Heart left ventricle (tissue), 13 donors: Measurements from ENCODE around the gene AVPR1A.

Source experiments
- CTCF ChIP-seq, 12 donors: fragments of 200-600 bp; sonication (generic) in 4 of 12; IDR thresholded peaks; one replicate each; pipeline versions ENCODE4 v1.5.0 to v1.8.0; 2018 to 2022; ENCODE audit warnings: antibody characterized with exemption in 12 of 12, mild to moderate bottlenecking in 5 of 12
- POLR2A ChIP-seq, 2 donors: fragments of 450-650 bp; IDR thresholded peaks; one replicate each; pipeline ENCODE4 v1.6.1; 2017; ENCODE audit warnings: antibody characterized with exemption in 2 of 2, mild to moderate bottlenecking in 2 of 2, moderate library complexity in 2 of 2
- donor health status: ischemic (EF 13 %, LVEDD 7.1; RV severe dilation, severe dysfunction).
- donor health status: DM: no; HTN: yes; CAD: no.
- donor health status: DM: no; HTN: no; CAD: no.
- donor health status: ischemic (EF 25% LVEDD 6.9; RV normal size, moderate dysfunction).
- donor health status: ischemic (EF 25% LVEDD 5.7; RV mildly dilated, moderate dysfunction).
- donor health status: ischemic (EF 35%, LVEDD 5.7; RV mildly dilated, moderate dysfunction).
- donor health status: nonischemic (EF 11% LVEDD 7.7; RV severe dilation, severe dysfunction).
- donor health status: DM: yes; HTN: yes; CAD: no.
- donor health status: PGD.
- donor health status: ischemic (EF 29% LVEDD 5.4; RV normal size, mild dysfunction).
- donor health status: nonischemic (EF 23%, LVEDD 6.1; RV moderate dilation, normal function).

DNA sequence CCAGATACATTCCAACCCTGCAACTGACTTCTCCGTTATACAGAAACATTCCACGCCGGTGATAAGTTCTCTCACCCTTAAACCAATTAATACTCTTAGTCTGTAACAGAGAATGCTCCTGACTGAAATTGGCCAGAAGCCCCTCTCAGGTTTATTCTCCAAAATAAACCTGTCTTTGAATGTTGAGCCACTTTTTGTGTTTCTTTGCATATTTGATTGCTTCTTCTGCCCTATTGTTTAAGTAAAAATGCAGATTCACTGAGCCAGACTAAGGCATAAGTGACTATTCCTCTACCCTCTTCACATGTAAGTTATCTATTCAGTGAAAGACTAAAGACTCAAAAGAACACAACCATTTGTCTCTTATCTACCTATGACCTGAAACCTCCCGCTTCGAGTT is 3.6 kb upstream of the AVPR1A start:
- TF ChIP-seq CTCF (IDR thresholded peaks at IDR 0.05), result no peak
- no peak for TF ChIP-seq POLR2A (IDR thresholded peaks at IDR 0.05)
